DMS 273 (cell line): ENCODE data around the gene UBA52.

Experiments used
- DNase-seq: peaks from one replicate; lab custom pipeline; 2025; ENCODE audit not compliant: unreplicated experiment; lab: John Stamatoyannopoulos, UW

Gene UBA52

DNA sequence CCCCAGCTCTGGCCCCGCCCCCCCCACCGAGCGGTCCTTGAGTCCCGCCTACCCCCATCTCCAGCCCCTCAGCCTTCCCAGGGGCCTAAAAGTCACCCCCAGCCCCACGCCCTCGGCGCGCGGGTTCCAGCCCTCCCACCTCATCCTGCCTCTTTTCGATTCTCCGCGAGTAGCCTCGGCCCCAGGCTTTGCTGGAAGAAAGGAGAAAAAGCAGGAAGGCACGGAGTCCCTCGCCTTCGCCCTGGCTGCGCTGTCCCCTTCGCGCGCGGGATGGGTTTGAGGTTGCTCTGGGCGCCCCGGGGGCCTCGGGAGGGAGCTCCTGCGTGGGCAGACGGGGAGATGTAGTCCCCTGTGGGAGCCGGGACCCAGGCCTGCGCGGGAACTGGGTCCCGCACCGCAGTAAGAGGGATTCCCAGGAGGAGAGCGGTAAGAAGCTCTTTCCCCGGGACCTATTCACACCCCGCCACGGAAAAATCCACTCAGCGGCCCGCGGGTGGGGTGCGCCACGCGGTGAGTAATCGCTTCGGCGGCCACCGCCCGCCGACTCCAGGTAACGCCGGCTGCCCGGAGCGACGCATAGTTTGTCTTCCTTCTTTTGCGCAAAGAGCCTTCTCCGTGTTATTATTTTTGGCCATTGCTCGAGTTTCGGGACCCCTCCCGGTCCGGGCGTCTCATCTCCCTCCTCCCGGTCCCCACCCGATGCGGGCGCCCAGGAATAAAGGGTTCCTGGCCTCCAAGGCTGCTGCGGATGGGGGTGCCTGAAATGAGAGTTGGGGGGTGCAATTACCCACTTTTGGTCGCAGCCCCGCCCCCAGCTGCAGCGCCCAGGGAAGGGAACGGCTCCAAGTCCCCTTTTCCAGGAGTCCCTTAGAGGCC lies 35.8 kb downstream of the UBA52 start:
- peak; percentile 60 for DNase-seq

DNA sequence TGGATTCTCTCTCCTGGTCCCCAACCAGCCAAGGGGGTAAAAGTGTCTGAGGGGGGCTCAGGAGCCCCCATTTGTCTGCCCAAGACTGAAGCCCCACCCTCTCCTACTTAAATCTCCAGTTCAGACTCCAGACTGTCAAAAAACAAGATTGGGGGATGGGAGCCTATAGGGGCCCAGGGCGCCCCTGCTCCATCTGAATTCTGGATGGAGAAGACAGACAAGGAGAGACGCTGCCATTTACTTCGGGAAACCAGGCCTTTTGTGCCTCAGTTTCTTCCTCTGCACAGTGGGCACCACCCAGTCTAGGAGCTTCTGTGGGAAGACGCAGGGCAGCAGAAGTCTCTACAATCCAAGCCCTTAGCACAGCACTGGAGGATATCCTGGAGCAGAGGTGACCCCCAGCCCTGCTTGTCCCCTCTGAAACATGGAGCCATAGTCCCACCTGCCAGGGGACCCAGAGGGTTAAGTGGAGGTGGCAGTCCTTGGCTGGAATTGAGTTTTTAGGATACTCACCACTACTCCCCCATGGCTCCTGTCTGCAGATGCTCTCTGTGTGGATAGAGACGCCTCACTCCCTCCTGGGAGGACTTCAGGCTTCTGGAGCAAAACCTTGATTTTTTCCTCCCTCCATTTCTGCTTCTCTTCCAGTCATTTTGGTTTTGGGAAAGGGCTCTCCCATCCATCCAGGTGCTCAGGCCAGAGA lies 36.6 kb downstream of the UBA52 start:
- DNase-seq = no peak

DNA sequence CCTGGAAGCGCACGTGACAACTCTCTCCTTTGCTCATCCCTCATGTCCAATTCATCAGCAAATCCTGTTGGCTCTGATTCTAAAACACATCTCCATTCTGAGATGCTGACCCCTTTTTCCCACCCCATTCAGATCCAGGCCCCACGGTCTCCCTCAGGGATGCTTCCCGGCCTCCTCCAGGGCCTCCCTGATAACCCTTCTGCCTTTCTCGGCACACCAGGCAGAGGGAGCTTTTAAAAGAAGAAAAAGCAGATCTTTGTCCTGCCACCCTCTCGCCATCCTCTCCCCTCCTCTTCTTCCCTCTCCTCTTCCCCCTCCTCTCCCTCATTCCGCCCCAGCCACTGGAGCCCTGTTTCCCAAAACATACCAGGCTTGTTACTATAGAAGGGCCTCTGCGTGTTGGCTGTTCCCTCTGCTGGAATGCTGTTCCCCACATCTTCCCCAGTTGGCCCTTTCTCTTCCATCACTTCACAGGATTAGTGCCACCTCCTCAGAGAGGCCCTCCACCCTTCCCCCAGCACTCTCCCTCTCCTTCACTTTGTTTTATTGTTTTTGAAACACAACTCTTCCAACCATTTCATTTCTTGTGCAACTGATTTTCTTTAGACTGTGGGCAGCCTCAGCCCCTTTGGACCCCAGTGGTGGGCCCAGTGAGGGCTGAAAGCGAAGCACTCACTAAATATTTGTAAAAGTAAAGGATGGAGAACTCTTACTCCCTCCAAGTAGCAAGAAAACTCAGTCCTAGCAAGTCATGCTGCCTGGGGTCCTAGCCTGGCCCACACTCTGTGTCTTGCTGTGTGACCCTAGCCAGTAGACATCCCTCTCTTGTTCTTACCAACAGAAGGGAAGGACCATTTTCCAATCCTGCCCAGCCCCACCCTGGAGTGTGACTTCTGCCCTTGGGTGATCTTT lies 37.4 kb downstream of the UBA52 start:
- no peak for DNase-seq

DNA sequence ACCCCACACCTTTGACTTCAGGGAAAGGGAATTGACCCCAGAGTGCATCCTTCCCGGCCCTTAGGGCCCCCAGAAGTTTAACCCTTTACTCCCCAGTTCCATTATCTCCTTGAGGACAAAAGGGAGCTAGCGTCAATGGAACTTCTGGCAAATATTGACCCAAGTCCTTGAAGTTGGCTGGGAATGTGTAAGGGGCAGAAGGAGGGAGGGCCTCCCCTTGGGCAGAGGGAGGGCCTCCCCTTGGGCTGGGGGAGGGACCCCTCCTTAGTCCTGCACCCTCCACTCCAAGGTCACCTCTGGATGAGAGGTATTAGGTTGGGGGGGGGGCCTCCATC lies 38.0 kb downstream of the UBA52 start:
- no peak for DNase-seq

DNA sequence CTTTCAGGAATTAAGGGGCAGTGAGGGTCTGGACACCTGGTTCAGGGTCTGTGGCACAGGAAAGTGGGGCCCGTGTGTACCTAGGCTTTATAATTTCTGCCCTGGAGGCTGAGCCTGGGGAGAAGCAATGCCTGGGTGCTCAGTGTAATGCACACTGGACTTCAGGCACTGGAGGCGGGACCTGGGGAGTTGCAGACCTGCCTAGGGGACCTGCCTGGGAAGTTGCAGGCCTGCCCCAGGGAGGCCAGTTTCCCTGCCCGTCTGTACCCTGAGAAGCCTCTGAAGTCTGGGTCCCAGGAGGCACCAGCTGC lies 38.5 kb downstream of the UBA52 start:
- no peak for DNase-seq

DNA sequence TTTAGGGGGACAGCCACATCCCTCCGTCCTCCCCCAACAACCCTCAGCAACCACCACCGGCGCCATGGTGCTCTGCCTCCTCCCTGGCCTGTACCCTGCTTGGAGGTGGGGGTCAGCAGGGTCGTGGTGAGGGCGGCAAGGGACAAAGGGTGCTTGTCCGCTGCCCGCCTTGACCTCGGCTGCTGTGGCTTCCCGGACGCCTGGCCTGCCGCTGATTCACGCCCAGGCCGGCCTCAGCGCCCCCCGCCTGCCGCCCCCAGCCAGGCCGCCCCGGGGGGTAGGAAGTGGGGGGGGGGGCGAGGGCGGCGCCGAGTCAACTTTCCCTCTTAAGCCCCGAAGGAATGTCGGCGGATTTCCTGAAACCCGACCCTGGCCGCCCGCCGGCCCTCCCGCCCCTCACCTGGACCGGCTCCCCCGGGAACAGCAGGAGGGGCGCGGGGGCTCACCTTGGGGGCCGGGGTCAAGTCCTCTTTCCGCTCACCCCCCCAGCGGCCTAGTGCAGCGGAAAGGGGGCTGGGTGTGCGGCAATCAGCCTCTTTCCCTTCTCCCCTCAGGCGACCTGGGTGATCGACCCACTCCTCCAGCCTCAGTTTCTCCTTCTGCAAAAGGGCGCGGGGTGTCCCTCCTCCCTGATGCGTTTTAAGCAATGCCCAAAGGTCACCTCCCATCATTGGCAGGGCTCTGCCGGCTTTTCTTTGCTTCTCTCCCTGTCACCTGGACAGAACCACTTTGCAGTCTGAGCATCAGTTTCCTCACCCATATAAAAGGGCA lies 39.1 kb downstream of the UBA52 start:
- no peak for DNase-seq

DNA sequence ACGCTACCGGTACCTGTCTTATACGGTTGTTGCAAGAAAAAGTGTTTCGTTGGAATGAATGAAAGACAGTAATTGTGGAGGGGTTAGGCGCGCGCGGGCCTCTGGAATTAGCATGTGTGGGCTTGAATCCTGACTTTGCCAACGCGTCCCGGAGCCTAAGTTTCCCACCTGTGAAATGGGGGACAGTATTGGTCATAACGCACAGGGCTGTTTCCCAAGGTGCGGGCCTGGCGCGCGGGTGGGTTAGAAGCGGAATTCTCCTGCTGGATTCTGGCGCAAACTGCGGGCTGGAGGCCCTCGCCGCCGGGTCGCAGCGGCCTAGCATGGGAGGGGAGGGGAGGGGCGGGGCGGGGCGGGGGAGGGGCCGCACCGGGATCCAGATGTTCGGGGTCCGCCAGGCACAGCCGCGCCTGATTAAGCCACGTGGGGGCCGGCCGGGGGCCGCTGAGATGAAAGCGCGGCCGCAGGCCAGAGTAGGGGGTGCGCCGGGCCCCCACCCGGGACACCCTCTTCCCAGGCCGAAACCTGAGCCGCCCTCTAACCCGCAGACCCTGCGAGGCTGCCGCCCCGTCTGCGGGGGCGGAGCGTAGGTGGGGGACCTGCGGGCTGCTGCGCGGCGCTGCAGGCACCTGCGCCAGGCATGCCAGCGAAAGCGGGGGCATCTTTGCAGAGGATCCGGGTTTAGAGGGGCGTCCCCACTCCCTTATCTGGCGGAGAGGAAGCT lies 39.8 kb downstream of the UBA52 start:
- peak; percentile 62 for DNase-seq

DNA sequence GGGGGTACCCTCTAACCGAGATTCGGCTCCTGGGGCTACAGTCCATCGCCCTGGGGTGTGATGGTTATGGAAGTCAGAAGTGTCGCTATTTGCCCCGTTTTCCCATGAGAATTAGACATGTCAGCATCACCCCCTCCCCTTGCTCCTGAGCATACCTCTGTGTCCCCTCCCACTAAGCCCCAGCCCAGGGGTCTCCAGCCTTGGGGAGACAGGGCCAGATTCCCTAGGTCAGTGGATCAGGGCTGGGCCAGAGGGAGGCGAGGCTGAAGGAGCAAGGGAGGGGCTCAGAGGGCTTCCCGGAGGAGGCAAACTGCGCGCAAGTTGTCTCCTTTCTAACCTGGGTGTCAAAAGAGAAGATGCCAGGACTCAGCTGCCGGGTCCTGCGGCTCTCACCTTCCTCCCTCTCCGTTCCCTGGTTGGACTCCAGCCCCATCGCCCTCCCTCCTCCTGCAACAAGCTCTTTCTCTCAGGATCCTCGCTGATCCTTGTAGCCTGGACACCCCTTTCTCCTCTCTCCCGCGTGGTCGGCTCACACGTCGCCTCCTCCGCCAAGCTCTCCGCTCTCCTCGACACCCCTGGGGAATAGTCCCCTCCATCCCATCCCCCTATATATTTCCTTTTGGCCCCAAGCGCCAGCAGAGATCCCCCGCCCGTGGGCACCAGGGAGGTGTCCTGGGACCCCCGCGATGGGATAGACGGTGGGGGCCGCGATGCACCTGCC lies 40.6 kb downstream of the UBA52 start:
- DNase-seq = peak; percentile 49

DNA sequence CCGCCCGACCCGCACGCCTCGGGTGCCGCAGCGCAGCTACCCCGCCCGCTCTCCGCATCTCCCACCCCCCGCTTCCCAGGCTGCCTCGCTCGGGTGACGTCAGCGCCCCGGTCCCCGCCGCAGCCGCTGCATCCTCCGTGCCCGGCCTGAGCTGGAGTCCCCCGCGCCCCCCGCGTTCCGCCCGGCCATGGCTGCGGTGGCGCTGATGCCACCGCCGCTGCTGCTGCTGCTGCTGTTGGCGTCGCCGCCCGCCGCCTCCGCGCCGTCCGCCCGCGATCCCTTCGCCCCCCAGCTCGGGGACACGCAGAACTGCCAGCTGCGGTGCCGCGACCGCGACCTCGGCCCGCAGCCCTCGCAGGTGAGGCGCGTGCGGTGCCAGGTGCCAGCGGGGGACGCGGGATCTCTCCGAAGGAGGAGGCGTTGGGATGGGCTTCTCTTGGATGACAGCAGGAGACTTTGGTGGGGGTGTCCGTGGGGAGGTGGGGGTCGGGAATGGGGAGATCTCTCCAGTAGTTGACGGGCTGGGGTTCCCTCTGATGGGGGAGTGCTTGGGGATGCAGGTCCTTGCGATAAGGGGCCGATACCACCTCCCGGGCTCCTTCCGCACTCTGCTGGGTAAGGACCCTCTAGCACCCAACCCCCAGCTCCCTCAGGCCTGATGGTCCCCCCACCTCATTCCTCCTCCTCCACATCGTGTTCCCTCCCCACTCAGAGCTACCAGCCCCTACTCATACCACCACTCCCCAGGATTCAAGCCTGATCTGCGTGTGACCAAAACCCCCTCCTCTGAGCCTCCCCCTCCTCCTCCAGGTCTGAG lies 41.3 kb downstream of the UBA52 start, which contains the start of gene TMEM59L:
Gene TMEM59L (plus strand): TSS at position 99 of the 817 bp plus-strand sequence. CDS start 89 bp downstream, at position 188.
- peak; percentile 49 for DNase-seq

DNA sequence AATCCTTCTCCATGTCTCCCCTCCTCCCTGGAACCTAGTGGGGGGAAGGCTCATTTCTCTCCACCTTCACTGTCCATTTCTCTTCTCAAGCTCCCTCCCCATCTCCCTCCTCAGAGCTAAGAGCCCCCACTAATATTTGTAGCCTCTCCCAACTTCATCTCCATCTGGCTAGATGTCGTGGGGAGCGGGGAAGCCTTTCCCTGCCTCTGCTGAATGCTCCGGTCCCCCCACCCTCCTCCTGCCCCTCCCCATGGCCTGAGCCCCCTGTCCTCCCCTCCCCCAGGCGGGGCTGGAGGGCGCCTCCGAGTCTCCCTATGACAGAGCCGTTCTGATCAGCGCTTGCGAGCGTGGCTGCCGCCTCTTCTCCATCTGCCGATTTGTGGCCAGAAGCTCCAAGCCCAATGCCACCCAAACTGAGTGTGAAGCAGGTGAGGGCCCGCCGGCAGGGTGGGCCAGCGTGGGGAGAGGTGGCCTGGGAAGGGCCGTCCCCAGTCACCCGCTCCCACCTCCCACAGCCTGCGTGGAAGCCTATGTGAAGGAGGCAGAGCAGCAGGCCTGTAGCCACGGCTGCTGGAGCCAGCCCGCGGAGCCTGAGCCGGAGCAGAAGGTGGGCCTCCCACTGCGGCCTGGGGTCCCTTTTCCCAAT lies 42.1 kb downstream of the UBA52 start:
- DNase-seq = peak; percentile 57

DNA sequence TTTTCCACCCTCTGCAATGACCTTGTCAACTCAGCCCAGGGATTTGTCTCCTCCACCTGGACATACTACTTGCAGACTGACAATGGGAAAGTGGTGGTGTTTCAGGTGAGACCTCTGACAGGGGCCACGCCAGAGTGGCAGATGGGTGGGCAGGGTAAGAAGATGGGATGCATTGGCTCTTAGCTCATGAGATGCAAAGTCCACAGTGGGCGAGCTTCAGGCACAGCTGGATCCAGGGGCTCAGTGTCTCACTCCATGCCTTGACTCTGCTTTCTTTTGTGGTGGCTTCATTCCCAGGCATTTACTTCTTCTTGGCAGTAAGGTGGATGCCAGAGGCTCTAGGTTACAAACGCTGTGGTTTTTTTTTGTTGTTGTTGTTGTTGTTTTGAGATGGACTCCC lies 44.4 kb downstream of the UBA52 start:
- no peak for DNase-seq

DNA sequence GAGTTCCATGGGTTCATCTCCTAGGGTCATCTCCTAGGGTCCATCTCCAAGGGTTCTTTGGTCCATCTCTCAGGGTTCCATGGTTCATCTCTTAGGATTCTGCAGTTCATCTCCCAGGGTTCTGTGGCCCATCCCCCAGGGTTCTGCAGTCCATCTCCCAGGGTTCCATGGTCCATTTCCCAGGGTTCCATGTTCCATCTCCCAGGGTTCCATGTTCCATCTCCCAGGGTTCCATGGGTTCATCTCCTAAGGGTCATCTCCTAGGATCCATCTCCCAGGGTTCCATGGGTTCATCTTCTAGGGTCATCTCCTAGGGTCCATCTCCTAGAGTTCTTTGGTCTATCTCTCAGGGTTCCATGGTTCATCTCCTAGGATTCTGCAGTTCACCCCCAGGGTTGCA lies 45.9 kb downstream of the UBA52 start:
- DNase-seq = no peak

DNA sequence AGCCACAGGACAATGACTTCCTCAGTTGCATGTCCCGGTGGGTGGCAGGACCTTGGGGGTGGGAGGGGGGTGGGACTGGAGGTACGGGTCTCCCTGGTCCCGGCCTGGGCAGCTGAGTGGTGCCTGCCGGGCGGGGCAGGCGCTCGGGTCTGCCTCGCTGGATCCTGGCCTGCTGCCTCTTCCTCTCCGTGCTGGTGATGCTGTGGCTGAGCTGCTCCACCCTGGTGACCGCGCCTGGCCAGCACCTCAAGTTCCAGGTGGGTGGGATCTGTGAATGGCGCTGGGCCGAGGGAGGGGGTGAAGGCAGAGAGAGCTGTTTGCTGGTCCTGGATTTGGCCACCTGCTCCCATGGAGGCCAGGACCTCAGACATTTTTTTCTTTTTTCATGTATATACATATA lies 46.6 kb downstream of the UBA52 start:
- DNase-seq = no peak

DNA sequence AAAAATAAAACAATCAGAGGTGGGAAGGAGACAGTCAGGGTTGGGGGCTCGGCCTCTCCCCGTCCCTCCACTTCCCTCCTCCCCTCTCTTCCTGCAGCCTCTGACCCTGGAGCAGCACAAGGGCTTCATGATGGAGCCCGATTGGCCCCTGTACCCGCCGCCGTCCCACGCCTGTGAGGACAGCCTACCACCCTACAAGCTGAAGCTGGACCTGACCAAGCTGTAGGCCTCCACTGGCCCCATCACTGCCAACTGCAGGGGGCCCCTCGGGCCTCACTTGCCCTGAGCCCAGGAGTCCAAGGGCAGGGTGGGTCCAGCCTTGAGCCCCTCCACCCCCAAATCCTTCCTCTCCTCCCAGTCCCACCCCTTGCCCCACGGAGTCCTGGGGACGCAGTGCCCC lies 48.7 kb downstream of the UBA52 start:
- DNase-seq = no peak

DNA sequence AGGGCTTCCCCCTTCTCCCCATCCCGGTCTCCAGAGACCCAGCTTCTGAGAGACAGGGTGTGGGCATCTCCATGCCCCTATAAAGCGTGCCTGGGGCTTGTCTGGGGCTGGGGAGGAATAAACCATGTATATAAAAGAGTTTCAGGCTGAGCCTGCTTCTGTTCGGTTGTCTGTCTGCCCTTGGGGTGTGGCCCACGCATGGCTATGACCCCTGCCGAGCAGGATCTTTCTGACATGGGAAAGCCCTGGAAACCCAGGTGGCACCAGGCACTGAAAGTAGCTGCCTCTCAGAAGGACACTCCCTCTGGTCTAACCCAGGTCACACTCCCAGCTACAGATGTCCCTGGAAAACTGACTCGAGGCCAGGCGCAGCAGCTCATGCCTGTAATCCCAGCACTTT lies 49.2 kb downstream of the UBA52 start:
- no peak for DNase-seq

DNA sequence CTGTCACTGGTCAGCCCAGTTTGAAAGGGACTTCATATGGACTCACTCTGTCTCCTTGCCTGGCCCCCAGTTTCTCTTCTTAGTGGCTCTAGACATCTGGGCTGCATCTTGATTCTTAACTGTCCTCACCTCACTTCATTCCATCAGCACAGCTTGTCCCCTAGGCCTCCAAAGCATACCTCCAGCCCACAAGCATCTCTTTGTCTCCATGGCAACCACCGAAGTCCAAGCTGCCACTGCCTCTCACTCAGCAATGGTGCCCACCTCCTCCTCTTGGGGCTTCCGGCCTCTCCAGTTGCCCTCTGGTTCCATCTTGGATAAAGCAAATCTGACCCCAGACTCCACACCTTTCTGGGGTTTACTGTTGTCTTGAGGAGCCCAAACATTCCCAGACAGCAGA lies 55.2 kb downstream of the UBA52 start:
- peak; percentile 44 for DNase-seq
